ENCODE measurements around the gene C15orf39. TPM values are rescaled to one million over a fixed set of nuclear protein-coding genes. Genes with fewer than 3 reads are reported as not detected.
A peak's percentile ranks its signal among the peaks of the same experiment; 100 is the strongest.

The C15orf39 gene
- total and polyA plus RNA-seq, 9 of the 15 experiments (the other 6 are each of a cell fraction or from before 2014, with no cell fraction given), result 0.31 to 29.8 (median 4.4) TPM

DNA sequence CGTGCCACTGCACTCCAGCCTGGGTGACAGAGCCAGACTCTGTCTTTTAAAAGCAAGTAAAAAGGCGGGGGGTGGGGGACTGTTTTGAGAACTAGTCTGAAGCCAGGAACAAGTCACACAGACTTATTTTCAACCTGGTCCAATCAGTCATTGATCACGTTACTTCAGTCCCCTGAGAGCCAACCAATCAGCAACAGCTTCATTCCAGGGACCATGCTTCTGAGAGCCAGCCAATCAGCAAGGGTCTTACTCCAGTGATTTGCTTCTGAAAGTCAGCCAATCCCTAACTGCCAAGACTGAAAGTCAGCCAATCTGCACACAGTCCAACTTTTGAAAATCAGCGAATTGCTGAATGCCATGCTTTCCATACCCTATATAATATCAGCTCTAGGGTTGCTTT lies 48.6 kb upstream of the C15orf39 start:
- intact Hi-C loops (cut with micrococcal nuclease), result no loop called here
- Histone ChIP-seq H3K9me3 (replicated peaks; ENCODE audit: control insufficient read depth, insufficient read depth, low read depth, low read length) (peaks cover 4% of the 10 kb centered on the region; the same call in 1 of the 2 replicates), H4K20me1 (replicated peaks; ENCODE audit: control insufficient read depth, insufficient read depth, low read length) (no peaks in the 10 kb centered on the region), H3K4me2 (ENCODE audit: insufficient read depth, low read length) (no peak overlapping the region), H3K4me3 (no peak overlapping the region), H3K27me3 (ENCODE audit: control insufficient read depth in 2 of 2, insufficient read depth in 2 of 2, low read length in 2 of 2) (no peaks in the 10 kb centered on the region), H3K4me1 (replicated peaks in 1 of 2; ENCODE audit: control insufficient read depth in 2 of 2, insufficient read depth in 2 of 2, low read length in 2 of 2) (peaks cover 0 to 38% of the 10 kb centered on the region in 2 experiments; a peak in 3 of 5 replicates), H2AFZ (ENCODE audit: low read depth, low read length) (peak overlapping the region; percentile 66; the same call in 1 of the 2 replicates), H3K9ac (ENCODE audit: insufficient read depth in 1 of 2, low read depth in 2 of 2, low read length in 2 of 2) (no peak overlapping the region), H3K9me1 (ENCODE audit: control insufficient read depth, insufficient read depth, low read length) (no peaks in the 10 kb centered on the region), H3K79me2 (ENCODE audit: control insufficient read depth, insufficient read depth, low read length) (no peaks in the 10 kb centered on the region), H3K36me3 (ENCODE audit: control insufficient read depth, insufficient read depth, low read length) (no peaks in the 10 kb centered on the region), H3K27ac (ENCODE audit: extremely low read depth, low read depth, low read length) (no peak overlapping the region)
- in situ Hi-C loops (cut with MboI), result no loop called here
- DNase-seq (ENCODE audit: extremely low read depth in 1 of 4, low spot score in 3 of 4), result peak; percentile 71 to 92 (median 79)
- peak; percentile 86 for ATAC-seq
- no TSS peak for BruUV-seq (replicated peaks)
- CTCF ChIA-PET (ENCODE audit: low intra/inter-chr PET ratio), result no interaction called here
- FAIRE-seq, result peak; percentile 94
- WGBS (ENCODE audit: insufficient coverage, low coverage, missing lambda C conversion rate), result 61% methylated on average over 4 of the region's 4 CpGs
- POLR2A ChIA-PET, result no interaction called here
- TF ChIP-seq, protein P1, sequence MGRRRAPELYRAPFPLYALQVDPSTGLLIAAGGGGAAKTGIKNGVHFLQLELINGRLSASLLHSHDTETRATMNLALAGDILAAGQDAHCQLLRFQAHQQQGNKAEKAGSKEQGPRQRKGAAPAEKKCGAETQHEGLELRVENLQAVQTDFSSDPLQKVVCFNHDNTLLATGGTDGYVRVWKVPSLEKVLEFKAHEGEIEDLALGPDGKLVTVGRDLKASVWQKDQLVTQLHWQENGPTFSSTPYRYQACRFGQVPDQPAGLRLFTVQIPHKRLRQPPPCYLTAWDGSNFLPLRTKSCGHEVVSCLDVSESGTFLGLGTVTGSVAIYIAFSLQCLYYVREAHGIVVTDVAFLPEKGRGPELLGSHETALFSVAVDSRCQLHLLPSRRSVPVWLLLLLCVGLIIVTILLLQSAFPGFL (CRISPR knock-in tag; IDR thresholded peaks at IDR 0.05), result no peak
- TF ChIP-seq ZNF696 (CRISPR knock-in tag; conservative IDR thresholded peaks at IDR 0.05), result no peak
- no peak for TF ChIP-seq TEAD1 (CRISPR knock-in tag; IDR thresholded peaks at IDR 0.05)
- no peak for TF ChIP-seq ZNF589 (CRISPR knock-in tag; IDR thresholded peaks at IDR 0.05; ENCODE audit: low read depth)
- no peak for TF ChIP-seq POLR2B (IDR thresholded peaks at IDR 0.05; ENCODE audit: low read depth, partially characterized antibody)
- TF ChIP-seq, protein P2, sequence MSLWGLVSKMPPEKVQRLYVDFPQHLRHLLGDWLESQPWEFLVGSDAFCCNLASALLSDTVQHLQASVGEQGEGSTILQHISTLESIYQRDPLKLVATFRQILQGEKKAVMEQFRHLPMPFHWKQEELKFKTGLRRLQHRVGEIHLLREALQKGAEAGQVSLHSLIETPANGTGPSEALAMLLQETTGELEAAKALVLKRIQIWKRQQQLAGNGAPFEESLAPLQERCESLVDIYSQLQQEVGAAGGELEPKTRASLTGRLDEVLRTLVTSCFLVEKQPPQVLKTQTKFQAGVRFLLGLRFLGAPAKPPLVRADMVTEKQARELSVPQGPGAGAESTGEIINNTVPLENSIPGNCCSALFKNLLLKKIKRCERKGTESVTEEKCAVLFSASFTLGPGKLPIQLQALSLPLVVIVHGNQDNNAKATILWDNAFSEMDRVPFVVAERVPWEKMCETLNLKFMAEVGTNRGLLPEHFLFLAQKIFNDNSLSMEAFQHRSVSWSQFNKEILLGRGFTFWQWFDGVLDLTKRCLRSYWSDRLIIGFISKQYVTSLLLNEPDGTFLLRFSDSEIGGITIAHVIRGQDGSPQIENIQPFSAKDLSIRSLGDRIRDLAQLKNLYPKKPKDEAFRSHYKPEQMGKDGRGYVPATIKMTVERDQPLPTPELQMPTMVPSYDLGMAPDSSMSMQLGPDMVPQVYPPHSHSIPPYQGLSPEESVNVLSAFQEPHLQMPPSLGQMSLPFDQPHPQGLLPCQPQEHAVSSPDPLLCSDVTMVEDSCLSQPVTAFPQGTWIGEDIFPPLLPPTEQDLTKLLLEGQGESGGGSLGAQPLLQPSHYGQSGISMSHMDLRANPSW (CRISPR knock-in tag; IDR thresholded peaks at IDR 0.05), result no peak
- TF ChIP-seq POLR3G (IDR thresholded peaks at IDR 0.05; ENCODE audit: extremely low read depth, insufficient read length, insufficient replicate concordance), result no peak
- TF ChIP-seq, protein P3, sequence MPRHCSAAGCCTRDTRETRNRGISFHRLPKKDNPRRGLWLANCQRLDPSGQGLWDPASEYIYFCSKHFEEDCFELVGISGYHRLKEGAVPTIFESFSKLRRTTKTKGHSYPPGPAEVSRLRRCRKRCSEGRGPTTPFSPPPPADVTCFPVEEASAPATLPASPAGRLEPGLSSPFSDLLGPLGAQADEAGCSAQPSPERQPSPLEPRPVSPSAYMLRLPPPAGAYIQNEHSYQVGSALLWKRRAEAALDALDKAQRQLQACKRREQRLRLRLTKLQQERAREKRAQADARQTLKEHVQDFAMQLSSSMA (CRISPR knock-in tag; IDR thresholded peaks at IDR 0.05), result no peak
- TF ChIP-seq PCBP2 (IDR thresholded peaks at IDR 0.05; ENCODE audit: low read depth, low read length, poor library complexity, severe bottlenecking), result no peak
- TF ChIP-seq, protein P4, sequence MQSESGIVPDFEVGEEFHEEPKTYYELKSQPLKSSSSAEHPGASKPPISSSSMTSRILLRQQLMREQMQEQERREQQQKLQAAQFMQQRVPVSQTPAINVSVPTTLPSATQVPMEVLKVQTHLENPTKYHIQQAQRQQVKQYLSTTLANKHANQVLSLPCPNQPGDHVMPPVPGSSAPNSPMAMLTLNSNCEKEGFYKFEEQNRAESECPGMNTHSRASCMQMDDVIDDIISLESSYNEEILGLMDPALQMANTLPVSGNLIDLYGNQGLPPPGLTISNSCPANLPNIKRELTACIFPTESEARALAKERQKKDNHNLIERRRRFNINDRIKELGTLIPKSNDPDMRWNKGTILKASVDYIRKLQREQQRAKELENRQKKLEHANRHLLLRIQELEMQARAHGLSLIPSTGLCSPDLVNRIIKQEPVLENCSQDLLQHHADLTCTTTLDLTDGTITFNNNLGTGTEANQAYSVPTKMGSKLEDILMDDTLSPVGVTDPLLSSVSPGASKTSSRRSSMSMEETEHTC (IDR thresholded peaks at IDR 0.05), result no peak
- no peak for TF ChIP-seq TAF15 (IDR thresholded peaks at IDR 0.05; ENCODE audit: low read depth, low read length)
- TF ChIP-seq, protein P5, sequence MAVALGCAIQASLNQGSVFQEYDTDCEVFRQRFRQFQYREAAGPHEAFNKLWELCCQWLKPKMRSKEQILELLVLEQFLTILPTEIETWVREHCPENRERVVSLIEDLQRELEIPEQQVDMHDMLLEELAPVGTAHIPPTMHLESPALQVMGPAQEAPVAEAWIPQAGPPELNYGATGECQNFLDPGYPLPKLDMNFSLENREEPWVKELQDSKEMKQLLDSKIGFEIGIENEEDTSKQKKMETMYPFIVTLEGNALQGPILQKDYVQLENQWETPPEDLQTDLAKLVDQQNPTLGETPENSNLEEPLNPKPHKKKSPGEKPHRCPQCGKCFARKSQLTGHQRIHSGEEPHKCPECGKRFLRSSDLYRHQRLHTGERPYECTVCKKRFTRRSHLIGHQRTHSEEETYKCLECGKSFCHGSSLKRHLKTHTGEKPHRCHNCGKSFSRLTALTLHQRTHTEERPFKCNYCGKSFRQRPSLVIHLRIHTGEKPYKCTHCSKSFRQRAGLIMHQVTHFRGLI (CRISPR knock-in tag; IDR thresholded peaks at IDR 0.05), result no peak
- TF ChIP-seq POLR2H (tag; IDR thresholded peaks at IDR 0.05; ENCODE audit: low read depth), result no peak
- TF ChIP-seq ASH1L (IDR thresholded peaks at IDR 0.05; ENCODE audit: borderline replicate concordance, low read depth, partially characterized antibody), result peak; percentile 69
